IPS-20b (cell line): ENCODE results near the gene LRFN4.

ENCODE experiments used
- H3K27ac ChIP-seq: one replicate; pipeline ENCODE4 v1.5.1; 2013; ENCODE audit warnings: low read length
- H3K27me3 ChIP-seq: 2 replicates; pipeline ENCODE4 v1.6.1; 2013; ENCODE audit warnings: mild to moderate bottlenecking, low read length, inconsistent platforms; ENCODE audit not compliant: insufficient read depth
- H3K36me3 ChIP-seq: 2 replicates; pipeline ENCODE4 v1.6.1; 2013; ENCODE audit warnings: low read depth, mild to moderate bottlenecking, inconsistent platforms, low read length, moderate library complexity; ENCODE audit not compliant: insufficient read depth
- H3K4me1 ChIP-seq: 2 replicates; pipeline ENCODE4 v1.6.1; 2013; ENCODE audit warnings: mild to moderate bottlenecking, control low read depth, inconsistent platforms, low read length, moderate library complexity; ENCODE audit not compliant: insufficient read depth
- H3K4me3 ChIP-seq: 2 replicates; pipeline ENCODE4 v1.5.1; 2013; ENCODE audit warnings: mild to moderate bottlenecking, low read length, inconsistent platforms
- H3K9ac ChIP-seq: 2 replicates; pipeline ENCODE4 v1.6.1; 2013; ENCODE audit warnings: low read depth, mild to moderate bottlenecking, inconsistent platforms, low read length, moderate library complexity
- H3K9me3 ChIP-seq: 2 replicates; pipeline ENCODE4 v1.6.1; 2013; ENCODE audit warnings: mild to moderate bottlenecking, low read depth, low read length, inconsistent platforms; ENCODE audit not compliant: insufficient read depth

LRFN4 gene

GRCh38 chr11:66906061-66906733 lies 49.3 kb downstream of the LRFN4 start:
- Histone ChIP-seq H3K4me3 (no peak overlapping the region), H3K4me1 (peaks cover 18% of the 10 kb centered on the region), H3K27ac (no peak overlapping the region), H3K9ac (no peak overlapping the region; the same call in 1 of the 2 replicates), H3K9me3 (no peaks in the 10 kb centered on the region), H3K36me3 (no peaks in the 10 kb centered on the region), H3K27me3 (no peaks in the 10 kb centered on the region)

- Histone ChIP-seq H3K4me3 (no peak overlapping the region), H3K27me3 (no peaks in the 10 kb centered on the region), H3K9me3 (no peaks in the 10 kb centered on the region), H3K4me1 (peaks cover 28% of the 10 kb centered on the region), H3K9ac (no peak overlapping the region), H3K36me3 (no peaks in the 10 kb centered on the region), H3K27ac (no peak overlapping the region)
These were observed 51.1 kb downstream of the LRFN4 start for GRCh38 chr11:66907751-66908630.

GRCh38 chr11:66909181-66909580 lies 52.3 kb downstream of the LRFN4 start:
- Histone ChIP-seq H3K4me1 (peaks cover 30% of the 10 kb centered on the region), H3K27ac (no peak overlapping the region), H3K27me3 (no peaks in the 10 kb centered on the region), H3K36me3 (no peaks in the 10 kb centered on the region), H3K9ac (no peak overlapping the region), H3K9me3 (no peaks in the 10 kb centered on the region), H3K4me3 (no peak overlapping the region)

GRCh38 chr11:66910016-66910415 lies 53.2 kb downstream of the LRFN4 start:
- no peak overlapping the region for H3K9ac ChIP-seq
- H3K27me3 ChIP-seq, result no peaks in the 10 kb centered on the region
- no peaks in the 10 kb centered on the region for H3K36me3 ChIP-seq
- peaks cover 25% of the 10 kb centered on the region; the same call in 1 of the 2 replicates for H3K4me1 ChIP-seq
- H3K9me3 ChIP-seq, result no peaks in the 10 kb centered on the region
- H3K27ac ChIP-seq, result no peak overlapping the region
- H3K4me3 ChIP-seq, result no peak overlapping the region
